BE2C (cell line): ENCODE results near the gene NOVA2.

Experiments used
- DNase-seq: peaks from one replicate; pipeline ENCODE4 v3.0.0-alpha.2; 2020
- H3K27me3 ChIP-seq: fragments of 250-450 bp; sonication (Bioruptor Pico); 2 replicates; pipeline ENCODE4 v1.5.1; 2020; ENCODE audit warnings: mild to moderate bottlenecking
- H3K36me3 ChIP-seq: fragments of 250-450 bp; sonication (Bioruptor Pico); 2 replicates; pipeline ENCODE4 v1.5.1; 2020; ENCODE audit warnings: mild to moderate bottlenecking
- H3K4me1 ChIP-seq: fragments of 250-450 bp; sonication (Bioruptor Pico); 2 replicates; pipeline ENCODE4 v1.5.1; 2020
- H3K4me3 ChIP-seq: 2 replicates; pipeline ENCODE4 v1.5.1; 2011; ENCODE audit warnings: low read depth, low read length
- H3K9me3 ChIP-seq: fragments of 250-450 bp; sonication (Bioruptor Pico); 2 replicates; pipeline ENCODE4 v1.5.1; 2020
- CTCF ChIP-seq: IDR thresholded peaks from 2 replicates; pipeline ENCODE4 v1.5.1; 2012; ENCODE audit warnings: mild to moderate bottlenecking, low read depth, low read length

Gene NOVA2

GRCh38 chr19:45981350-45981749 is 7.7 kb upstream of the NOVA2 start:
- no peak for TF ChIP-seq CTCF
- no peak for DNase-seq
- Histone ChIP-seq H3K36me3 (no peaks in the 10 kb centered on the region), H3K4me1 (no peaks in the 10 kb centered on the region), H3K4me3 (no peak overlapping the region), H3K27me3 (no peaks in the 10 kb centered on the region), H3K9me3 (no peaks in the 10 kb centered on the region)

GRCh38 chr19:45978156-45978555 is 4.5 kb upstream of the NOVA2 start:
- Histone ChIP-seq H3K36me3 (no peaks in the 10 kb centered on the region), H3K27me3 (0 out of 2 replicates have a peak, but pooled peaks cover 3% of the 10 kb centered on the region), H3K9me3 (no peaks in the 10 kb centered on the region), H3K4me1 (no peaks in the 10 kb centered on the region; the same call in 1 of the 2 replicates), H3K4me3 (no peak overlapping the region)
- TF ChIP-seq CTCF, result no peak
- no peak for DNase-seq

- no peaks in the 10 kb centered on the region for H3K36me3 ChIP-seq
- H3K27me3 ChIP-seq, result 0 out of 2 replicates have a peak, but pooled peaks cover 3% of the 10 kb centered on the region
- H3K4me3 ChIP-seq, result no peak overlapping the region
- no peaks in the 10 kb centered on the region for H3K9me3 ChIP-seq
- no peak for DNase-seq
- peaks cover 4% of the 10 kb centered on the region for H3K4me1 ChIP-seq
- TF ChIP-seq CTCF, result no peak
Observed at GRCh38 chr19:45976178-45976577, 2.5 kb upstream of the NOVA2 start.

- DNase-seq, result no peak
- Histone ChIP-seq H3K4me3 (no peak overlapping the region), H3K9me3 (no peaks in the 10 kb centered on the region), H3K36me3 (no peaks in the 10 kb centered on the region), H3K27me3 (0 out of 2 replicates have a peak, but pooled peaks cover 3% of the 10 kb centered on the region), H3K4me1 (peaks cover 4% of the 10 kb centered on the region)
- no peak for TF ChIP-seq CTCF
Observed at GRCh38 chr19:45975306-45976070, 1.8 kb upstream of the NOVA2 start.

- no peak for TF ChIP-seq CTCF
- Histone ChIP-seq H3K4me3 (peak overlapping the region; percentile 50), H3K4me1 (peaks cover 4% of the 10 kb centered on the region), H3K27me3 (0 out of 2 replicates have a peak, but pooled peaks cover 3% of the 10 kb centered on the region), H3K9me3 (no peaks in the 10 kb centered on the region), H3K36me3 (no peaks in the 10 kb centered on the region)
- DNase-seq, result no peak
Observed at GRCh38 chr19:45972947-45973540, 621 bp downstream of the NOVA2 start.
